ENCODE measurements around the gene AFF3. TPM values are rescaled to one million over a fixed set of nuclear protein-coding genes. Genes with fewer than 3 reads are reported as not detected.

The AFF3 gene
- total and polyA plus RNA-seq, 2 of the 4 experiments (the other 2 are of a cell fraction): 12.9 to 14.3 TPM

GRCh38 chr2:100176925-100177324 is 34.5 kb upstream of the AFF3 start:
- H3K79me1 ChIP-seq (ENCODE audit: low read depth in 1 of 2, low read length in 2 of 2): no peaks in the 10 kb centered on the region
- intact Hi-C loops (cut with micrococcal nuclease): no loop called here
- no peak overlapping the region for H3K14ac ChIP-seq (replicated peaks; ENCODE audit: low read depth, low read length)
- ChIA-PET POLR2A (ENCODE audit: unreplicated experiment) (no interaction called here), CTCF (interaction anchor here (0.8 kb wide), 1 partner anchor 16 kb away, joined by 4 read pairs; no protein-coding TSS in a partner anchor)
- no peak overlapping the region for H2BK20ac ChIP-seq (ENCODE audit: low read depth, low read length)
- H3K9me1 ChIP-seq (ENCODE audit: insufficient read depth, low read length): no peaks in the 10 kb centered on the region
- no peaks in the 10 kb centered on the region for H3K36me3 ChIP-seq (ENCODE audit: control insufficient read depth, insufficient read depth, low read length)
- H2AK5ac ChIP-seq (ENCODE audit: low read depth, low read length): no peak overlapping the region
- H3K56ac ChIP-seq (ENCODE audit: extremely low read depth, insufficient read depth, low read length): no peak overlapping the region
- H3K18ac ChIP-seq (ENCODE audit: low read depth, low read length): no peak overlapping the region
- H4K5ac ChIP-seq (ENCODE audit: low read depth, low read length): no peak overlapping the region
- no peak overlapping the region for H3K4me2 ChIP-seq (ENCODE audit: low read depth, low read length)
- no peak overlapping the region for H2AFZ ChIP-seq (replicated peaks; ENCODE audit: low read length, poor library complexity)
- no peak for DNase-seq
- no peaks in the 10 kb centered on the region for H3K9me3 ChIP-seq (ENCODE audit: control insufficient read depth, insufficient read depth, low read length)
- H3K27ac ChIP-seq (ENCODE audit: insufficient read depth, low read length): no peak overlapping the region
- H2BK15ac ChIP-seq (ENCODE audit: low read depth, low read length): no peak overlapping the region
- no peak overlapping the region for H4K91ac ChIP-seq (ENCODE audit: insufficient read depth, low read depth, low read length)
- H3K4me3 ChIP-seq (ENCODE audit: insufficient read depth, low read depth, low read length): no peak overlapping the region
- no peak overlapping the region for H2AK9ac ChIP-seq (replicated peaks; ENCODE audit: low read depth, low read length, poor library complexity)
- H2BK120ac ChIP-seq (ENCODE audit: low read depth, low read length): no peak overlapping the region
- in situ Hi-C loops (cut with MboI; ENCODE audit: low sequenced_read_pairs): no loop called here
- no peak for ATAC-seq (ENCODE audit: low read depth)
- no peak overlapping the region for H3K23ac ChIP-seq (ENCODE audit: low read depth, low read length)
- H3K4me1 ChIP-seq (ENCODE audit: control insufficient read depth, insufficient read depth, low read length): no peaks in the 10 kb centered on the region; the same call in 1 of the 2 replicates
- no peaks in the 10 kb centered on the region for H4K20me1 ChIP-seq (ENCODE audit: insufficient read depth, low read length)
- no peaks in the 10 kb centered on the region for H3K27me3 ChIP-seq (ENCODE audit: control insufficient read depth, insufficient read depth, low read length)
- no peak overlapping the region for H2BK5ac ChIP-seq (ENCODE audit: low read depth, low read length, poor library complexity, severe bottlenecking)
- TF ChIP-seq SMC3 (IDR thresholded peaks at IDR 0.05; ENCODE audit: low read depth, low read length): no peak
- TF ChIP-seq BHLHE40 (IDR thresholded peaks at IDR 0.05; ENCODE audit: low read depth, low read length): no peak
- no peak for TF ChIP-seq NFE2L2 (IDR thresholded peaks at IDR 0.05; ENCODE audit: low read depth, low read length)
- TF ChIP-seq FOS (IDR thresholded peaks at IDR 0.05; ENCODE audit: low read depth, low read length): no peak
- no peak for TF ChIP-seq CEBPB (IDR thresholded peaks at IDR 0.05; ENCODE audit: low read depth, low read length)
- TF ChIP-seq USF2 (IDR thresholded peaks at IDR 0.05; ENCODE audit: low read depth, low read length): no peak
- no peak for TF ChIP-seq MXI1 (IDR thresholded peaks at IDR 0.05; ENCODE audit: borderline replicate concordance, low read depth, low read length)
- TF ChIP-seq RAD21 (IDR thresholded peaks at IDR 0.05; ENCODE audit: low read length): no peak
- no peak for TF ChIP-seq RCOR1 (IDR thresholded peaks at IDR 0.05; ENCODE audit: insufficient replicate concordance, low read length)
- no peak for TF ChIP-seq MAZ (IDR thresholded peaks at IDR 0.05; ENCODE audit: borderline replicate concordance, low read depth, low read length)
- TF ChIP-seq RFX5 (IDR thresholded peaks at IDR 0.05; ENCODE audit: low read depth, low read length): no peak
- BruUV-seq (replicated peaks): no TSS peak
- dilution Hi-C loops (cut with HindIII; ENCODE audit: low sequenced_read_pairs, unreplicated experiment): no loop called here
- H3K4ac ChIP-seq (ENCODE audit: low read depth, low read length): no peak overlapping the region
- H4K8ac ChIP-seq (ENCODE audit: low read depth in 2 of 2, low read length in 2 of 2): no peak overlapping the region
- WGBS, 2 experiments (ENCODE audit: extremely low coverage in 2 of 2, insufficient read length in 1 of 2): 80% methylated on average over 2 of the region's 4 CpGs; no CpG with 5 or more reads in 1 of the 2 experiments
- no peak overlapping the region for H3K9ac ChIP-seq (ENCODE audit: low read depth, low read length)

All from IMR-90 (cell line).